ENCODE data around the gene POLR3H.
"Not testable (repeated sequence)": the region's sequence is repeated elsewhere in the genome, so short reads cannot be mapped to it uniquely, and the experiment has no call there.

The POLR3H gene

DNA sequence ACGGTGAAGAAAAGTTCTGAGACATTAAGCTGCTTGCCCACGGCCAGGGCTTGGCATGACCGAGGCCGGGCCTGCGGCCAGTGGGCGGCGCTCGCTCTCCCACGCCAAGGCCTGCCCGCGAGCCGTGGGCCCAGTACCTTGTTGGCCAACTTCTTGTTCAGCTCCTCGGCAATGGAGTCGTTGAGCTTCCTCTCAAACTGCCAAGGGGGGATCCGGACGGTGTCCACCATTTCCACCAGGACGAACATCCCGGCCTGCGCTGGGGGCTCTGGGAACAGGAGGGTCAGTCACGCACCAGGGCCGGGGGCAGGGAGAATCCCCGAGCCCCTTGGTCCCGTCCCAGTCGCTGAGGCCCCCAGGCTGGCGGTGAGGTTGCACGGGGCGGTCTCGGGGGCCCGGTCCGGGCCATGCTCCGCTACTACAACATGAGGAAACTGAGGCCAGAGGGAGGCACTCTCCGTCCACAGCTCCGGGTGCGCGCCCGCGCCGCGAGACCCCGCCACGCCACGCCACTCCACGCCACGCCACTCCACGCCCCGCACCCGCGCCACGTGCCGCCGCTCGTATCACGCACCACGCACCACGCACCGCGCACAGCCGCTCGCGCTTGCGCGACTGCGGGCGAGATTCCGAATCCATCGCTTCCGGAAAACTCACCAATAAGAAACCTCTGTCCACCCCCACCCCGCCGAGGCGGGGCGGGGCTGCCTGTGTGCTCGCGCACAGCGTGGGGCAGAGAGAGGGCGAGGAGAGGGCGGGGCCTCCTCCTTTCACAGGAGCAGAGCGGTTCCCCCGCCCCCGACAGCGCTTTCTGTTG lies at the start of gene POLR3H:
Gene POLR3H, minus strand, starts transcription at position 617 of the 817 bp plus-strand sequence. Its CDS starts 369 bp downstream, at position 248.
- DNase-seq (ENCODE audit: low read depth in 2 of 2, low spot score in 1 of 2) = peak; percentile 86 to 97

GRCh38 chr22:41593336-41593960 lies 49.2 kb upstream of the POLR3H start:
- not testable (repeated sequence) for DNase-seq (ENCODE audit: low read depth in 2 of 2, low spot score in 1 of 2)

DNA sequence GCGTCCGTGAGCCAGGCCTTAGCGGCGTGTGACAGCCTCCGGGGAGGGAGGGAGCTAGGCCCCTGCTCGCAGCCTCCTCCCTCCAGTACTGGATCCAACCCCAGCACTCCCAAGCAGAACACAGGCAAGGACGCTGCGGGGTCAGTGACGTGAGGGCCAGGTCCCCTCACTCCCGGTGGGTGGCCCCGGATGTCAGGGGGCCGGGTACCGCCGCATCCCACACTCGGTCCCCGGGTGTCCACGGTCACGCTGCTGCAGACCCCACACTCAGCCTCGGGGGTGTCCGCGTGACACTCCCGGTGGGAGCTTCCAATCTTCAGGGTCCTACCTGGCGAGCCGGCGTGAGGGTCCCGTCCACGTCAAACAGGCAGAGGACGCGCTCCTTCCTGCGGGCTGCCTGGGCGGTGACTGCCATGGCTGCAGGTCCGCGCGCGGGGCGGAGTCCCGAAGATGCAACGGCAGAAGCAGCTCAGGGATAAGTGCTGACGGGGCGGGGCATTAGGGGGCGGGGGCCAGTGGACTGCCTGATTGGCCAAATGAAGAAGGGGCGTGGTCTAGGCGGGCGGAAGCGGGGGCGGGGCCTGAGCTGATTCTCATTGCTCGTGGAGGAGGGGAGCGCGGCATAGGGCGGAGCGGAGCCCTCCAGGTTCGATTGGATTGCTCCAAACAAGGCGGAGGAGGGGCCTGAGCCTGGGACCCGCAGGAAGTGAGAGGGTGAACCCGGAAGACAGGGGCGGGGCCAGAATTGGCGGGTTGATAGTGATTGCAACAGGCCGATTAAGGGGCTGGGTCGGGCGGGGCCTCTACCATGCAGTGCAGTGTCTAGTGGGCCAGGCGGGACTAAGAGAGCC lies 45.3 kb upstream of the POLR3H start, which contains the start of gene PMM1:
Gene PMM1, minus strand, starts transcription at position 450 of the 851 bp plus-strand sequence. Its CDS starts 35 bp downstream, at position 415.
- peak; percentile 100 for DNase-seq (ENCODE audit: low read depth in 2 of 2, low spot score in 1 of 2)

- DNase-seq (ENCODE audit: low read depth in 2 of 2, low spot score in 1 of 2) = no peak
Measured at GRCh38 chr22:41587347-41587723, 43.1 kb upstream of the POLR3H start.

DNA sequence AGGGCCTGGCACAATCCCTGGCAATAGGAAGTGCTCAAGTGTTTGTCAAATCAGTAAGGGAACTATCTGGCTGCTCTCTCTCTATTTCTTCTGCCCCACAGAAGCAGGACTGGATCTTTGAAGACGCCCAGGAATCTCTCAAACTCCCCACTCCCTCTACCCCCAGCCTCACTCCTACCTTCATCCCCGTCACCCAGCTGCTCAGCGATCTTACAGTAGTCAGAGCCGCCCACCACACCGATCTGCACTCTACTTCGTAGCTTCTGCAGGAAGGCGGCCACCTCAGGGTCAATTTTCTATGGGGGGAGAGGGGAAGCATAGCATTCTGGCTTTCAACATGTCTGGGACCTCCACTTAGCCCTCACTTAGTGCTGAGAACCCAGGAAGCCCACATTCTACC lies 41.6 kb upstream of the POLR3H start:
- no peak for DNase-seq (ENCODE audit: low read depth in 2 of 2, low spot score in 1 of 2)

- DNase-seq (ENCODE audit: low read depth in 2 of 2, low spot score in 1 of 2) = no peak
Measured at GRCh38 chr22:41584881-41585280, 40.6 kb upstream of the POLR3H start.

DNA sequence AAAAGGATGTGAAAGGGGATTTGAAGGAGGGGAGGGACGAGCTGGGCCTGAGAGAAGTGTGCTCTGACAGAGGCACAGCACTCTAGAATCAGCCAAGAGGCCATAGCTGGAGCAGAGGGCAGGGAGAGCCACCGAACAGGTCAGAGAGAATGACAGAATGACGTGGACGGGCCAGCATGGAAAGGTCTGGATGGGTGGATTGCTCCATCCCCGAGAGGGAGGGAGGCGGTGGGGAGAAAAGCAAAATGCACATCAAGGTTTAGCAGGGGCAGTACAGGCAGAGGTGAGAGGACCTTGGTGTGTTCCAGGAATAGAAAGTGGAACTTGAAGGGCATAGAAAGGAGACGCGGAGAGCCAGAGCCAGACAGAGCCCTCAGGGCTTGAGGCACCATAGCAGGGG lies 38.4 kb upstream of the POLR3H start:
- no peak for DNase-seq (ENCODE audit: low read depth in 2 of 2, low spot score in 1 of 2)

GRCh38 chr22:41579997-41580355 lies 35.7 kb upstream of the POLR3H start:
- no peak for DNase-seq (ENCODE audit: low read depth in 2 of 2, low spot score in 1 of 2)

GRCh38 chr22:41579297-41579996 lies 35.2 kb upstream of the POLR3H start:
- no peak for DNase-seq (ENCODE audit: low read depth in 2 of 2, low spot score in 1 of 2)

DNA sequence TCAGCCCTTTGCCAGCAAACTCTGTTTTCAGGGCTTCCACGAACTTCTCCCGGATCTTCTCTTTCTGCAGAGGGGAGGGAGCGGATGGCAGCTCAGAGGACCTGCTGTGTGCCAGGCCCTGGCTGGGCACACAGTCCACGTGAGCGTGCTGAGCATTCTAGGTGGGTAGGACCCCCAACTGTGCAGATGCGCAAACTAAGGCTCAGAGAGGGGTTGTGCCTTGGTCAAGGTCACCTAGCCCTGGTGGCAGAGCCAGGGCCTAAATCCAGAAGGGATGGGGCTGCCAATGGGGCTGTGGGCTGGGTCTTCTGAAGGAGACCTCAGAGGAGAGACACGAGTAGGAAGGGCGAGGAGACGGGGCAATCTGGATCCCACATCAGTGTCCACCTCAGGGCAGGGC lies 34.5 kb upstream of the POLR3H start:
- DNase-seq (ENCODE audit: low read depth in 2 of 2, low spot score in 1 of 2) = no peak

DNA sequence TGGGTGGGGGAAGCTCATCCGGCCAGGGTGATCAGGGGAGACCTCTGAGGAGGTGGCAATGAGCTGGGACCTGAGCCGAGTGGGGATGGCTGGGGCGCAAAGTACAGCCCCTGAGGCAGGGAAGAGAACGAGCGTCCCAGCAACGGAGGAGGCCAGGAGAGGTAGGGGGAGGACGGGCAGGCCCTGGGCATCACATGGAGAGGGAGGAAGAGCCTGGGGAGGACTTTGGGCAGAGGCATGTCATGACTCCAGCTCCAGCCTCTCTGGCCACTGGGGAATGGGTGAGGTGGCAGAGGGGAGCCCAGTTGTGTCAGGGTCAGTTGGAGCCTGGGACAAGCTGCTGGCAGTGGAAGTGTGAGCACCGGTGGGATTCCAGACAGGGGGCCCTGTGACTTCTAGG lies 33.8 kb upstream of the POLR3H start:
- no peak for DNase-seq (ENCODE audit: low read depth in 2 of 2, low spot score in 1 of 2)

DNA sequence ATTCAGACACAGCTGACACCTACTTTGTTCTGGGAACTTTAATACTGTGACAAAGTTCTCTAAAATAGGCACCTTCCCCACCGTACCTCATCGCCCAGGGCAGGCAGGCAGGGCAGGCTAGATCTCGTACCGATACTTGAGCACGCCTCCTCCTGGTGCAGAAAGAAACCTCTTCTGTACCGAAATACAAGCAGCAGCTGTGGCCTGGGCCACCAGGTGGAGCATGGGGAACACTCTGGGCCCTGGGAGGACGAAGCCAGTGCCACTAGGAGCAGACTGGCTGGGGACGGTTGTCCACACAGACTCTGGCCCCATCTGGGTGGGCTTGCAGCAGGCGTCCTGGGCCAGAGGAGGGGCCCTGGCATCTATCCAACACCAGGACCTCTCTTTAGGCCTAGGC lies 32.6 kb upstream of the POLR3H start:
- no peak for DNase-seq (ENCODE audit: low read depth in 2 of 2, low spot score in 1 of 2)

DNA sequence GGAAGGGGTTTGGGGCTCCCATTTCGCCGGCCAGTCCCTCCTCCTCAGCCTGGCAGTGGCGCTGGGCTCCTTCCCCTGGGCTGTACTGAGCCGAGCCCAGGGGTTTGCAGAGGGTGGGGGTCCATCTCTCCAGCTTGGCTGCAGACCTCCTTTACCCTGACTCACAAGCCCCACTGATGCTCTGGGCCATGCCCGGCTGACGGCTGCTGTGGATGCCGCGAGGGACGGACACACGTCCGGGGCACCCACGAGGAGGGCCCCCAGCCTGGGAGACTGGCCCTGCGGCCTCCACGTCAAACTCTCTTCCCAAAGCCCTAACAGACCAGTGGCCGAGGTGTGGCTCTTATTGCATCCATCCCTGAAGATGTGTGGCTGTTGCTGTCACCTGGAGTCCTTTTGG lies 31.3 kb upstream of the POLR3H start:
- no peak for DNase-seq (ENCODE audit: low read depth in 2 of 2, low spot score in 1 of 2)

DNA sequence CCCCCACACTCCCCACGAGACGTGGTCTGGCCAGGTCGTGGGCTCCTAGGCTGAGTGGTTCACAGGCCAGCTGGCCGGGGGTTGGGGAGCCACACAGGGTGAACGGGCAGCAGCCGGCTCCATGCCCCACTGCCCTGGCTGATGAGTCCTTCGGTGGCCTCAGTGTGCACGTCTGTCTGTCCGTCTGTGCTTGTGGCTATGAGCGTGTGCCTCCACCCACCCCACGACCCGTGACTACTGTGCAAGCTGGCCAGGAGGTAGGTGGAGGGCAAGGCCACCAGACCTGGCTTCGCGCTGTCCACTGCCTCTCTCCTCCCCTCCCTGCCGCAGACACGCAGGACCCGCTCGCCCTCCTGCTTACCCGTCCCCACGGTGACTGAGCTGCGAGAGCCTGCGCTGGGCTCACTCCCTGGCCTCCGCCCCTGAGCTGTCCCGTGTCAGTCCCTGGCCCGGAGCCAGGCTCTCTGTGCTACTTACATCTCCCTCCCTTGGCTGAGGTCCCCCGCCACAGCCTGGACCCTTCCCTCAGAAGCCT lies 30.6 kb upstream of the POLR3H start:
- no peak for DNase-seq (ENCODE audit: low read depth in 2 of 2, low spot score in 1 of 2)

DNA sequence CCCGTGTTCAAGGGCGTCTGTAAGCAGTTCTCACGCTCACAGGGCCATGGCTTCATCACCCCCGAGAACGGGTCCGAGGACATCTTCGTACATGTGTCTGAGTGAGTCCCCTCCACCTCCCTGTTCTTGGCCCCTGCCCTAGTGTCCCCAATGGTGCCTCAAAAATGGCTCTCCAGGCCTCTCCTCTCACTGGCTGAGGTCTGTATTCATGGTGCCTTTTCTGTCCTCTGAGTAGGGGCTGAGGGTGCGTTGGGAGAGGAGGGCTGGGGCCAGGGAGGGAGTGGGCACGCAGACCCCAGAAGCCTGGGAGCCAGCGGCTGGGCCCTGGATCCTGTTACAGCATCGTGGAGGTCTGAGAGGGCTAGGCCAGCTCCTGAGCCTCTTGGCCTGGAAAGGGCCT lies 29.4 kb upstream of the POLR3H start:
- no peak for DNase-seq (ENCODE audit: low read depth in 2 of 2, low spot score in 1 of 2)

- DNase-seq (ENCODE audit: low read depth in 2 of 2, low spot score in 1 of 2) = not testable (repeated sequence)
Measured at GRCh38 chr22:41572305-41572704, 28.0 kb upstream of the POLR3H start.

DNA sequence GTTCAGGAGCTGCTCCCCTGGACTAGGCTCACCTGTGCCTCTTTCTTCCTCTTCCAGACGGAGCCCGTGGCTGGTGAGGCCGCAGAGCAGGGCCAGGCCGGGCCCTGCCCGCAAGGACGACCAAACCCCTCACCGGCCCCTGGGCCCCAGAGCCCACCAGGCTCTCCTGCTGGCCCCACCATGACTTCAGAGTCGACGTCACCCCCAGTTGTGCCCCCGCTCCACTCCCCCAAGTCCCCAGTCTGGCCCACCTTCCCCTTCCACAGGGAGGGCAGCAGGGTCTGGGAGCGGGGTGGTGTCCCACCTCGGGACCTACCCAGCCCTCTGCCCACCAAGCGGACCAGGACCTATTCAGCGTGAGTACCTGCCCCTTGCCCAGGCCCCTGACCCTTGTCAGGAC lies 27.5 kb upstream of the POLR3H start:
- no peak for DNase-seq (ENCODE audit: low read depth in 2 of 2, low spot score in 1 of 2)

DNA sequence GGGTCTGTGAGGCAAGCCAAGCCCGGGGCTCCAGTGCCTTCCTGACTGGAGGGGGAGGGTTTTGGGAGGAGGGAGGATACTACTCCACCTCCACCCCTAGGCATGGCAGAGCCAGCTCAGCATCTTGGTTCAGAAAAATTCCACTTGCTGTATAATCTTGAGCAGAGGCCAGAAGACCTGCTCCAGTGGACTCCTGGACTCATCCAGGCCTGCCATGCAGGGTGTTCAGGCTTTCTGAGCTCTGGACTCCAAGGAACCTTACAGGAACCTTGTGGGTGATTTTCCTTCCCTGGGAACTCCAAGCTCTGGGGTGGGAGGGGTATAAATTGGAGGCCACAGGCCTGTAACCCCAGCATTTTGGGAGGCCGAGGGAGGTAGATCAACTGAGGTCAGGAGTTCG lies 26.0 kb upstream of the POLR3H start:
- DNase-seq (ENCODE audit: low read depth in 2 of 2, low spot score in 1 of 2) = no peak

DNA sequence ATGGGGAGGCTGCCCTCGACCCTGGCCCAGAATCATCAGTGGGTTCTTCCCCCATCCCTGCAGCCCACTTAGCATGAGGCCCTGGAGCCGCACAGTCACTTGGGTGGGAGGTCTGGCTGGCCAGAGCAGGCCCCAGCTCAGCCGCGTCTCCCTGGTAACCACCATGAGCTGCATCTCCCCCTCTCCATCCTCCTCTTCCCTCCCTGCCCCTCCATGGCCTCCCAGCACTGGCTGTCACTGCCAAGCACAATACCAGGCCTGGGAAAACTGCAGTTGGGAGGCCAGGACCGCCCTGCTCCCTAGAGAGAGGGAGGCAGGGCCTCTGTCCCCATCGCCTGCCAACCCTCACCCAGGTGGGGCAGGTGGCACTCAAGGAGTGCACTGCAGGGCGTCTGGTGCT lies 24.5 kb upstream of the POLR3H start:
- no peak for DNase-seq (ENCODE audit: low read depth in 2 of 2, low spot score in 1 of 2)

GRCh38 chr22:41567512-41567768 lies 23.2 kb upstream of the POLR3H start:
- no peak for DNase-seq (ENCODE audit: low read depth in 2 of 2, low spot score in 1 of 2)

DNA sequence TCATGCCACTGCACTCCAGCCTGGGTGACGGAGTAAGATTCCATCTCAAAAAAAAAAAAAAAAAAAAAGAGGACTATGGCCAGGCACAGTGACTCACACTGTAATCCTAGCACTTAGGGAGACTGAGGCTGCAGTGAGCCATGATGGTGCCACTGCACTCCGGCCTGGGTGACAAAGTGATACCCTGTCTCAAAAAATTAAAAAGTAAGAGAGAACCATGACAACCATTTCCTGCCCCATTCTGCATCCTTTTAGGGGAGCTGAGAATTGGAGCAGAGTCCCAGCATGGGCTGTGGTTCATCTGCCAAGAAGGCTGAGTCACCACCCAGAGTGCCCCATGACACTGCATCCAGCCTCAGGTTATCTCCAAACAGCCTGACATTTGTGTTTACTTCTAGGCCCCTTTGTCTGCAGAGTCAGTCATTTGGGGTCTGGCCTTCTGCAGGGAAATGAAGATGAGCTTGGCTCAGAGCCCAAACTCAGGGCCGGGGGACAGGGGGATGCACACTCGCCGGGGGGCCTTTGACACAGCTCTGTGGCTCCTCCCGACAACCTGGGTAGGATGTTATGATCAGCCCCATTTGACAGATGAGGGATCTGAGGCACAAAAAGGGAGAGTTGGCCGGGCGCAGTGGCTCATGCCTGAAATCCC lies 21.3 kb upstream of the POLR3H start:
- DNase-seq (ENCODE audit: low read depth in 2 of 2, low spot score in 1 of 2) = no peak
